ENCODE results near the gene FUZ. TPM values are rescaled to one million over a fixed set of nuclear protein-coding genes. Genes with fewer than 3 reads are reported as not detected.

Gene FUZ
- total and polyA plus RNA-seq, 2 of the 8 experiments (the other 6 are each of a cell fraction or from before 2014, with no cell fraction given), result 28.4 to 33.9 TPM

DNA sequence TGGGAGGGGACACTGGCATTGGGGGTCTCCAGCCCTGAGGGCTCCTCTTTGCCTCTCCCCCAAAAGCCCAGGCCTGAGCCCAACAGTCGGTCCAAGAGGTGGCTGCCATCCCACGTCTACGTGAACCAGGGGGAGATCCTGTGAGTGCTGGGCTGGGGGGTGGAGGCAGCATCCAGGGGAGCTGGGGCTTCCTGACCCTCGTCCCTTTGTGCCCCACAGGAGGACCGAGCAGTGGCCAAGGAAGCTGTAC is 44.7 kb upstream of the FUZ start:
- TF ChIP-seq CBX8 (IDR thresholded peaks at IDR 0.05; ENCODE audit: borderline replicate concordance, low read depth, low read length), result no peak
- no peak for TF ChIP-seq RAD21 (IDR thresholded peaks at IDR 0.05 in 1 of 2, conservative IDR thresholded peaks at IDR 0.05 in 1 of 2; ENCODE audit: low read depth in 2 of 2, low read length in 2 of 2)
- TF ChIP-seq JUND (IDR thresholded peaks at IDR 0.05; ENCODE audit: low read length), result no peak
- TF ChIP-seq SIRT6 (IDR thresholded peaks at IDR 0.05; ENCODE audit: low read length), result no peak
- TF ChIP-seq CTBP2 (IDR thresholded peaks at IDR 0.05; ENCODE audit: borderline replicate concordance, insufficient read depth, insufficient read length, low read length), result no peak
- TF ChIP-seq CHD1 (IDR thresholded peaks at IDR 0.05; ENCODE audit: low read depth, low read length), result no peak
- TF ChIP-seq RBBP5 (IDR thresholded peaks at IDR 0.05; ENCODE audit: borderline replicate concordance, low read depth, low read length), result no peak
- TF ChIP-seq RNF2 (IDR thresholded peaks at IDR 0.05; ENCODE audit: borderline replicate concordance, low read depth, low read length, missing control alignments, poor library complexity, severe bottlenecking), result no peak
- TF ChIP-seq PHF8 (conservative IDR thresholded peaks at IDR 0.05; ENCODE audit: low read depth, low read length), result no peak
- TF ChIP-seq, protein P1, sequence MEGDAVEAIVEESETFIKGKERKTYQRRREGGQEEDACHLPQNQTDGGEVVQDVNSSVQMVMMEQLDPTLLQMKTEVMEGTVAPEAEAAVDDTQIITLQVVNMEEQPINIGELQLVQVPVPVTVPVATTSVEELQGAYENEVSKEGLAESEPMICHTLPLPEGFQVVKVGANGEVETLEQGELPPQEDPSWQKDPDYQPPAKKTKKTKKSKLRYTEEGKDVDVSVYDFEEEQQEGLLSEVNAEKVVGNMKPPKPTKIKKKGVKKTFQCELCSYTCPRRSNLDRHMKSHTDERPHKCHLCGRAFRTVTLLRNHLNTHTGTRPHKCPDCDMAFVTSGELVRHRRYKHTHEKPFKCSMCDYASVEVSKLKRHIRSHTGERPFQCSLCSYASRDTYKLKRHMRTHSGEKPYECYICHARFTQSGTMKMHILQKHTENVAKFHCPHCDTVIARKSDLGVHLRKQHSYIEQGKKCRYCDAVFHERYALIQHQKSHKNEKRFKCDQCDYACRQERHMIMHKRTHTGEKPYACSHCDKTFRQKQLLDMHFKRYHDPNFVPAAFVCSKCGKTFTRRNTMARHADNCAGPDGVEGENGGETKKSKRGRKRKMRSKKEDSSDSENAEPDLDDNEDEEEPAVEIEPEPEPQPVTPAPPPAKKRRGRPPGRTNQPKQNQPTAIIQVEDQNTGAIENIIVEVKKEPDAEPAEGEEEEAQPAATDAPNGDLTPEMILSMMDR (IDR thresholded peaks at IDR 0.05; ENCODE audit: control extremely low read depth in 1 of 3, insufficient read depth in 1 of 3, low read depth in 1 of 3, low read length in 3 of 3), result no peak
- no peak for TF ChIP-seq CEBPB (IDR thresholded peaks at IDR 0.05; ENCODE audit: low read depth, low read length)
- peaks cover 12% of the 10 kb centered on the region; the same call in 1 of the 2 replicates for H3K79me1 ChIP-seq (ENCODE audit: low read depth, low read length)

More for the DNA sequence above, 44.7 kb upstream of the FUZ start:
- Histone ChIP-seq H2BK12ac (ENCODE audit: low read depth, low read length) (no peak overlapping the region), H4K20me1 (replicated peaks in 1 of 2; ENCODE audit: control insufficient read depth in 1 of 2, insufficient read depth in 2 of 2, low read length in 2 of 2) (peaks cover 43 to 58% of the 10 kb centered on the region in 2 experiments), H3K27ac (ENCODE audit: low read depth, low read length) (no peak overlapping the region), H3K4me2 (ENCODE audit: insufficient read depth in 1 of 2, low read depth in 2 of 2, low read length in 2 of 2) (no peak overlapping the region), H3K4me3 (ENCODE audit: extremely low read depth in 1 of 4, insufficient read depth in 2 of 4, low read depth in 3 of 4, low read length in 4 of 4) (no peak overlapping the region), H3K79me2 (ENCODE audit: control insufficient read depth in 1 of 2, insufficient read depth in 2 of 2, low read length in 2 of 2) (peaks cover 4 to 18% of the 10 kb centered on the region in 2 experiments), H4K5ac (ENCODE audit: insufficient read length, low read depth, low read length) (no peak overlapping the region), H3K23me2 (ENCODE audit: low read depth, low read length) (no peaks in the 10 kb centered on the region), H4K91ac (replicated peaks; ENCODE audit: insufficient read length, low read length) (no peak overlapping the region), H3K23ac (ENCODE audit: insufficient read length) (no peak overlapping the region), H2AFZ (ENCODE audit: low read length) (no peak overlapping the region), H2BK15ac (ENCODE audit: low read length) (no peak overlapping the region), H3K9me3 (ENCODE audit: insufficient read depth in 2 of 2, low read depth in 1 of 2, low read length in 1 of 2) (no peaks in the 10 kb centered on the region), H3K4ac (replicated peaks; ENCODE audit: insufficient read length, low read depth, low read length) (no peak overlapping the region), H3K4me1 (replicated peaks in 1 of 4; ENCODE audit: control insufficient read depth in 3 of 4, insufficient read depth in 4 of 4, low read length in 3 of 4) (peaks cover 0 to 7% (median 2%) of the 10 kb centered on the region in 4 experiments; a peak in 5 of 7 replicates), H3K14ac (ENCODE audit: insufficient read length) (no peak overlapping the region), H3K9ac (replicated peaks in 1 of 4; ENCODE audit: extremely low read depth in 1 of 4, low read depth in 3 of 4, low read length in 3 of 4) (no peak overlapping the region), H3K27me3 (replicated peaks in 1 of 4; ENCODE audit: control insufficient read depth in 3 of 4, extremely low read depth in 1 of 4, insufficient read depth in 3 of 4, low read length in 3 of 4) (no peaks in the 10 kb centered on the region), H3K56ac (replicated peaks; ENCODE audit: insufficient read length, low read depth, low read length) (no peak overlapping the region), H2BK120ac (replicated peaks; ENCODE audit: low read depth, low read length) (no peak overlapping the region), H4K8ac (ENCODE audit: extremely low read depth, insufficient read depth, low read length) (no peak overlapping the region), H3K36me3 (ENCODE audit: control insufficient read depth in 2 of 4, insufficient read depth in 4 of 4, low read length in 3 of 4) (peaks cover 21 to 72% (median 48%) of the 10 kb centered on the region in 4 experiments), H2BK20ac (ENCODE audit: low read length) (no peak overlapping the region), H3K18ac (ENCODE audit: extremely low read depth, low read length) (no peak overlapping the region), H2BK5ac (ENCODE audit: low read depth, low read length) (no peak overlapping the region), H2AK5ac (ENCODE audit: low read depth, low read length) (no peak overlapping the region)
- ChIA-PET CTCF (ENCODE audit: partially characterized antibody) (interaction anchor here (1.7 kb wide), 2 partner anchors 9 to 31 kb away, joined by 3 to 4 read pairs; no protein-coding TSS in a partner anchor), POLR2A (ENCODE audit: partially characterized antibody) (interaction anchor here (0.7 to 12.4 kb wide), 15 partner anchors 8 to 218 kb away, joined by 3 to 247 read pairs (median 5); partner anchors contain the start of genes AKT1S1, FUZ, MED25 and PNKP)
- 89% methylated on average over 5 of the region's 5 CpGs; no CpG with 5 or more reads in 1 of the 2 experiments for WGBS, 2 experiments (ENCODE audit: extremely low coverage in 1 of 2, insufficient coverage in 1 of 2, insufficient read length in 1 of 2, insufficient replicate concordance in 2 of 2, low coverage in 1 of 2, low lambda C conversion rate in 2 of 2, missing lambda C conversion rate in 1 of 2)
- DNase-seq (ENCODE audit: low read depth in 1 of 2, low spot score in 2 of 2), result no peak
- no peak for FAIRE-seq

Measured in H1 (cell line).